Measurements from ENCODE around the gene PGD.

GRCh38 chr1:10361515-10361914 lies 37.3 kb upstream of the PGD start:
- TF ChIP-seq, protein P1, sequence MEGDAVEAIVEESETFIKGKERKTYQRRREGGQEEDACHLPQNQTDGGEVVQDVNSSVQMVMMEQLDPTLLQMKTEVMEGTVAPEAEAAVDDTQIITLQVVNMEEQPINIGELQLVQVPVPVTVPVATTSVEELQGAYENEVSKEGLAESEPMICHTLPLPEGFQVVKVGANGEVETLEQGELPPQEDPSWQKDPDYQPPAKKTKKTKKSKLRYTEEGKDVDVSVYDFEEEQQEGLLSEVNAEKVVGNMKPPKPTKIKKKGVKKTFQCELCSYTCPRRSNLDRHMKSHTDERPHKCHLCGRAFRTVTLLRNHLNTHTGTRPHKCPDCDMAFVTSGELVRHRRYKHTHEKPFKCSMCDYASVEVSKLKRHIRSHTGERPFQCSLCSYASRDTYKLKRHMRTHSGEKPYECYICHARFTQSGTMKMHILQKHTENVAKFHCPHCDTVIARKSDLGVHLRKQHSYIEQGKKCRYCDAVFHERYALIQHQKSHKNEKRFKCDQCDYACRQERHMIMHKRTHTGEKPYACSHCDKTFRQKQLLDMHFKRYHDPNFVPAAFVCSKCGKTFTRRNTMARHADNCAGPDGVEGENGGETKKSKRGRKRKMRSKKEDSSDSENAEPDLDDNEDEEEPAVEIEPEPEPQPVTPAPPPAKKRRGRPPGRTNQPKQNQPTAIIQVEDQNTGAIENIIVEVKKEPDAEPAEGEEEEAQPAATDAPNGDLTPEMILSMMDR (IDR thresholded peaks at IDR 0.05): no peak
- no peak for TF ChIP-seq POLR2A (IDR thresholded peaks at IDR 0.05)

Data from prostate gland (tissue), 2 donors.